Caki2 (cell line): ENCODE measurements around the gene BRD3OS. TPM values are rescaled to one million over a fixed set of nuclear protein-coding genes. Genes with fewer than 3 reads are reported as not detected.

ENCODE experiments used
- DNase-seq: peaks from one replicate; pipeline ENCODE4 v3.0.0-alpha.2; 2015; ENCODE audit warnings: low read depth
- in situ Hi-C: cut with HindIII; loops from 2 replicates; pipeline ENCODE4 v1.10.0; 2016; ENCODE audit warnings: low sequenced_read_pairs, low pct_unique_long_range_greater_than_20kb, mixed read lengths
- total RNA-seq: library from RNA; depleted of rRNA; stranded (reverse); fragments of >200 nt; shearing (Covaris generic); gene quantifications from 2 replicates; pipeline ENCODE4 v1.2.3, GENCODE V29; 2014; ENCODE audit warnings: low replicate concordance; rRNA removed

BRD3OS gene
- total RNA-seq: 27.1 and 30.5 TPM in 2 replicates

GRCh38 chr9:134024828-134025605, at the start of gene BRD3OS:
BRD3OS (plus strand) TSS chr9:134025481; CDS start chr9:134026748, 1,267 bp downstream.
- peak; percentile 98 for DNase-seq
- in situ Hi-C loops: loop anchor here (25.0 kb wide), 1 partner anchor 238 kb away; no protein-coding TSS in a partner anchor

- in situ Hi-C loops: no loop called here
- DNase-seq: no peak
Observed at GRCh38 chr9:133975511-133975910, 49.8 kb upstream of the BRD3OS start.

DNA sequence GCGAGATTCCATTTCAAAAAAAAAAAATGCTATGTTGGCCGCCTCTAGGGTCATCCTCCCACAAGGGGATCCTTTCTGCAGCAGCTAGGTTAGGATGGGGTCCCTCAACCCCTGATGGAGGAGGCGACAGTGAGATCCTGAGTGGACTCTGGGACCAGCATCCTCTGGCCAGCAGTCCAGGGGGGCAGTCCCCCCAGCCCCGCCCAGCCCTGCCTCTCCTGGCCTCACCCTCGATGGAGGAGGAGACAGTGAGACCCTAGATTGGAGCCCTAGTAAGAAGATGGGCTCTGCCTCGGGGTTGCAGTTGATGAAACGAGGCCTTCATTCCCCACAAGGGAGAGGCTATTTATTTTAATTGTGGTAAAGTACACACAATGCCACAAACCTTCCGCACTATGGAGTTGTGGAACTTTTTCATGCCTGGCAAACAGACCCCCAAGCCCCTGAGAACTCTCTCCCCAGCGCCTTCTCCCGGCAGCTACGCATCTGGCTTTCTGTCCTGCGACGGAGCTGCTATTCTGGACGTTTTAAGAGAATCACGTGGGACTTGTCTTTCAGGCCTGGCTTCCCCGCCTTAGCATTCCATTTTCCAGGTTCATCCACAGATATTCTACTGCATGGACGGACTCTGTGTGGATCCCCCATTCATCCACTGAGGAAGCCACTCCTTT, 49.0 kb upstream of the BRD3OS start:
- no peak for DNase-seq
- in situ Hi-C loops: no loop called here

DNA sequence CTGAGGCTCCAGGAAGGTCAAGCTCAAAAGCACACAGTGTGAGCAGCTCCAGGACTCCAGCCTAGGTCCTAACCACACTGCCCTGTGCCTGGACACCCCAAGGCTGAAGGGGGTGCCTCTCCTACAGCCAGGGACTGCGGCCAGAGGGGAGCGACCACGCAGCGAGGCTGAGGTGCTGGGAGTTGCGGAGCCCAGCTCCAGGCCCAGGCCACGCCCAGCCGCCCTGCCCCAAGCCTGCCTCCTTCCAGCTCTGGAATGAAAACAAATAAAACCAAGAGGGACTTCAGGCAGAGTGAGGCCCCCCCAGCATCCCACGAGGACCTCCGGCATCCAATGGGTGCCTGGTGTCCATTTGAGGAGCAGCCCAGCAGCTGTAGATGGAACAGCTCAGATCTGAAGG, 48.4 kb upstream of the BRD3OS start:
- in situ Hi-C loops: no loop called here
- DNase-seq: no peak

DNA sequence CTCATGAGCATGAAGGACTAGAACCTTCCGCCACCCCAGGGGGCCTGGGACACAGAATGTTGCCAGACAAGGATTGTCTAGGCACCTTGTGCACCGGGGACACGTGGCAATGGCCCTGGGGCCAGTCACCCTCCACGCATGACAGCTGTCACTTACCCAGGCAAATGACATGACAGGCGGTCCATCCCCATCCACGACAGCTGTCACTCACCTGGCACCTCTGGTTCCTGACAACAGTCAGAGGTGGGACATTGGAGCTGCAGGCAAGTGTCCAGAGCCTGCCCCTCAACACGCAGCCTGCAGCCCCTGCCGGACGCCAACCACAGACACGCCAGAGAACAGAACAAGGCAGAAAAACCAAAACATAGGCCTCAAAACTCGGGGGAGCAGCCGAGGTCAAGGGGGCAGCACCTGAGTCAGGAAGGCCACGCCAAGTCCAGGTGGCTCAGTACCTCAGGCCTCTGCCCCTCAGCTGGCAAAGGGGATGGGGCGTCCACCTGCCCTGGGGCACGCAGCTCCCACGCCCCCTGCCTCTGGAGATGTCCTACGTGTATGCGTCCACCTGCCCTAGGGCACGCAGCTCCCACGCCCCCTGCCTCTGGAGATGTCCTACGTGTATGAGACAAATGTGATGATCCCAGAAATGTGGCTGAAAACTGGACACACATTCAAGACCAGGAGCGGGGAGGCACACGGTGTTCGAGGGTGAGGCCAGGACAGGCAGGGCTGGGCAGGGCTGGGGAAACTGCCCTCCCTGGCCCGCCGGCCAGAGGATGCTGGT, 47.7 kb upstream of the BRD3OS start:
- DNase-seq: no peak
- in situ Hi-C loops: no loop called here

GRCh38 chr9:133978226-133978898, 46.9 kb upstream of the BRD3OS start:
- in situ Hi-C loops: no loop called here
- DNase-seq: no peak

- in situ Hi-C loops: no loop called here
- no peak for DNase-seq
Observed at GRCh38 chr9:133978899-133979272, 46.4 kb upstream of the BRD3OS start.

DNA sequence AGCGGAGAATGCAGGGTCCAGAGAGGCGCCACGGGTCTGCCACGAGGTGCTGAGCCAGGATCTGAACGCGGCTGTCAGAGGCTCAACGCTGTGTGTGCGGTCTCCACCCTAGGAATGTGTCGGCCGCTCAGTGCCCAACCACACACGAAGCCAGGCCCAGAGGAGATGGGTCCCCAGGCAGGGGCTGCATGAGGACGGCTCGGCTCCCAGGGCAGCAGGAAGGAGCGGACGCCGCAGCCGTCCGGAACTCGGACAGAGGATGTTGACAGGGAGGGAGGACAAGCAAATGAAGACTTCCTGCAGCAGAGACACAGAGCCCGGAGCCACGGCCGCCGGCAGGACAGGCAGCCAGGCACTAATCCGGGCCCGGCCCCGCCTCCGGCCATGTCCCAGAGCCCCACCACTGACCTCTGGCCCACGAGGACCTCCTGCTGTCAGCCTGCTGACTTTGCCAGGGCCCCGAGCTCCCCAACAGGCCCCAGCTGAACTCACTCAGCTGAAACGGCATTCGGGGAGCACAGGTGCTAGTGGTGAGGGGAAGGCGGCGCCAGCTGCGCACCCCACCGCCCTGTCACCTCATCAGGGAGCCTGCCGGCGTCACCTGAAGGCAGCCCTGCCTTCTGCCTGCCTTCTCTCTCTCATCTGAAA, 45.9 kb upstream of the BRD3OS start:
- in situ Hi-C loops: no loop called here
- no peak for DNase-seq

- in situ Hi-C loops: no loop called here
Observed at GRCh38 chr9:133979921-133980863, 45.1 kb upstream of the BRD3OS start.

DNA sequence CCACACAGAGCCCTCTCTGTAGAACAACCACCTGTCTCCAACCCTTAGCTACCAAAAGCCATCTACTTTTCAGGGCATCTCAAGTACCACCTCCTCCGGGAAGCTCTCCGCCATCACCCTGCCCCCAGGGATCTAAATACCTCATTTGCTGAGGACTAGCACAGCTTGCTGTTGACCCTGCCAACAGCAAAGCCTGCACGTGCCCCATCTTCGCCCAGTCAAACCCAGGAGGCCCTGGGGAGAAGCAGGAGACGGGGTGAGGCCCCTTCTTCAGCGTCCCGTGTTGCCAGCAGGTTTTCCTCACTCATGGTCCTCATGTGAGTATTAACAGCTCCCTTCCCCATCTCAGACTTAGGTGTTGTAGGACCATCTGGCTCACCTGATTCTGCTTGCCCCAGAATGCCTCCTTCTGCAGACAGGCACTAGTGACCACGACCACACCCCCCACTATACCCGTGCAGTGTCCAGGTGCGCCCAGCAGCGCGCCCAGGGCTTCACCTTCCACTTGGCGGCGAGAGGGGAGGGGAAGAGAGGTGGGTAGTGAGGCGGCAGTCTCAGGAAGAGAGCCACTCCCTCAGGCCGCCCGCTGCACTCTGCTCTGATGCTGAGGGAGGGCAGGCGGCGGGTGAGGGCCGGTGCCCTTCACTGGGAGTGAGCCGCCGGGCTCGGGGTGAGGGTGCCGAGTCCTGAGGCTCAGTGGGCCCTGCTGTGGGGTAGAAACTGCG, 44.3 kb upstream of the BRD3OS start:
- in situ Hi-C loops: no loop called here

More at GRCh38 chr9:133979921-133980863, 45.1 kb upstream of the BRD3OS start:
- DNase-seq: no peak

DNA sequence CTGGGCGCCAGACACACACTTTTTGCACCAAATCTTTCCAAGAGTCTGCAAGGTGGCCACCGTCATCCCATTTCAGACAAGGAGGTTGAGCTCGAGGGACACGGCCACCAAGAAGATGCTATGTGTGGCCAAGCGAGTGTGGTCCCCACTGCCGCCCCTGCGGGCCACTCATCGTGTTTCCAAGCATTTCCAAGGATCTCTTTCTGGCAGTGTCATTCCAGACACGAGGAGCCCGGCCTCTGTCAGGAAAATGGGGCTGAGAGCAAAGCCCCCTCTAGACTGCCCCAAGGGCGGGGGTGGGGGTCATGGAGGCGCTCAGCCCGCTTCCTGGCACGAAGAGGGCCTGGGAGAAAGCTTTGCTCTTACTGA, 43.7 kb upstream of the BRD3OS start:
- in situ Hi-C loops: no loop called here

More for the DNA sequence above, 44.3 kb upstream of the BRD3OS start:
- DNase-seq: no peak

DNA sequence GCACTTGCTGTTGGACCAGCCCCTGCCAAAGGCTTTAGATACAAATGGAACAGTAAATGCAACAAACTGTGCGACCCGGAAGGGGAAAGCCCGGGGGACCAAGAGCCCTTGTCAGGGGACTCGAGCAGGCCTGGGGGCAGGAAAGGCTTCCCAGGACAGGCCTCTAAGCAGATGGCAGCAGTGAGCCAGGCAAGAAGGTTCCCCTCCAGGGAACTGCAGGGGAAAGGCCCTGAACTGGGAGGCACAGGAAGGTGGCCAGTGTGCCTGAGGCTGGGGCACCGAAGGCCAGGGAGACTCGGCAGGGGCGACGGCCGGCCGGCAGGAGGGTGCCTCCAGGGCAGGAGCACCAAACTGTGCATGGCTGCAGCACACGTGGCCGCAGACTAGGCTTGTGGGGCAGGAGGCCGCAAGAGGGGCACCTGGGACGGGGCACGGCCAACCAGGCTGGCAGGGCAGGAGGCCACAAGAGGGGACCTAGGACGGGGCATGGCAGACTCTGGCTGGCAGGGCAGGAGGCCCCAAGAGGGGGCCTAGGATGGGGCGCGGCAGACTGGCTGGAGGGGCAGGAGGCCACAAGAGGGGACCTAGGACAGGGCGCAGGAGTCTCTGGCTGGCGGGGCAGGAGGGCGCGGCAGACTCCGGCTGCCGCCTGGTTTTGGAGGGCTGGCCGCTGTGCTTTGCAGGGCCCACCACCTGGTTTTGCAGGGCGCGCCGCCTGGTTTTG, 43.2 kb upstream of the BRD3OS start:
- DNase-seq: no peak
- in situ Hi-C loops: no loop called here

More for the DNA sequence above, 43.7 kb upstream of the BRD3OS start:
- DNase-seq: no peak

DNA sequence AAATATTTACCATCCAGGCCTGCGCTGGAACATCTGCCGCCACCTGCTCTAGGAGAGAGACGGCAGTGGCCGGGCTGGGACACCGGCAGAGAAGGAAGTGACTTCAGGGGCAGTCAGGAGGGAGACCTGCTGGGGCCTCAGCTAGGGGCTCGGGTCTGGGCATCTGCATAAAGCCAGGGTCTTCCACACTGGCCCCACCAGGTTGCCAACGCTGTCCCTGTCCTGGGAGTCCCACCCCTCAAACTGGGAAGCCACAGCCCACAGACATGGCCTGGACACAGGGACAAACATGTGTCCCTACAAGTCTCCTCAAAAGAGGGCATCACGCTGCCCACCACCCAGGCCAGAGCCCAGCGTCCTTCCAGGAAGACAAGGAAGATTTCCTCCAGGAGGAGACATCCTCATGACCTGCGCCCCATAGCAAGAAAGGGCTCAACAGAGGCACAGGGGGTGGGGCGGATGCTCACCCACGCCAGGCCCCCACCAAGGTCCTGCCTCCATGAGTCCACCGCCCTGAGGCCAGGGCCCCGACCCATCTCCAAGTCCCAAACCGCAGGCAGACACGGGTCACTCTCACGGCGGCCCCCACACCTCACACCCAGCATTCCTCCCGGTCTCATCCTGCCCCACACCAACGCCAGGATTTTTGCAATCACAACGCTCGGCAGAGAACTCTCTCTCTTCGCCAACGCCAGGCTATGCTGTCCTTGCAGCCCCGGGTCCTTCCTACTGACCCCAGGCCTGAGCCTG, 42.1 kb upstream of the BRD3OS start:
- in situ Hi-C loops: no loop called here
- no peak for DNase-seq

DNA sequence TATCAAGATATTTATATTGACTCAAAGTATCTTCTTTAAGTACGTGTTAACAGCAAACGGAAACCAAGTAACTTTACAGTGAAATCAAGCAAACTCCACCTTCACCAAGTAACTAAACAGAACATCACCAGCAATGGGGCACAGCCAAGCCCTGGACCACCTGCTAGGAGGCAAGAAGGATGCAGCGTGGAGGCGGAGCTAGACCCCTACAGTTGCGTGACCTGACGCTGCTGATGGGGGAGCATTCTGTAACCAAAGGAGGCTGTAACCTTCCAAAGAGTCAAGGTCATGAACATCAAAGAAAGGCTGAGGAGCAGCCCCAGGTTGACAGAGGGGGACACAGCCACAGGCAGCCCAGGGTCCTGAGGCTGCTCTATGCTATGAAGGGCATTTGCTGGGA, 39.2 kb upstream of the BRD3OS start:
- in situ Hi-C loops: no loop called here
- DNase-seq: no peak

DNA sequence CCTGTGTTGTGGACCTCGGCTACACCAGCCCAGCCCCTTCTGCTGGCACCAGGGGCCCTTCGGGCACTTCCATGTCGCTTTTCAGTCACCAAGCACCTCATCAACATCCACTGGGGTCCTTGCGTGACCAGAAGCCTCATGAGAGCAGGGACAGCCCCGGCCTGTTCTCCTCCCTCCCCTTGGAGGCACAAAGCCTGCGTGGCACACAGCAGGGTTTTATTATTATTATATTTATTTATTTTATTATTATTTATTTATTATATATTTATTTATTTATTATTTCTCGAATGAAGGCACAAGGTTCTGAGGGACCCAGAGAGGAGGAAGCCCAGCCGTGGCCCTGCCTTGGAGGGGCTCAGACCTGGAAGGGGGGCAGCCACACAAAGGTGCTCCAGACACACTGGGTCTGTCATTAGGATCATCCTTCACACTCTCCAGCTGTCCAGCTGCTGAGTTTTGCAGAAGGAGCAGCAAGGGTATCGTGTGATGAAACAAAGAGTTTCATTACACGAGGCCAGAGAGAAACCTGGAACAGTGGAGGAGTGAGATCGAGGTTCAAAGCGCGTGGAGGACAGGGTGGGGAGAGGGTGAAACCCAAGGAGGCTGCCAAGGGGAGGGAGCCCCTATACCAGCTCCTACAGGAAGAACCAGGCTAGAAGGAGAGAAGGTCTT, 38.4 kb upstream of the BRD3OS start:
- in situ Hi-C loops: no loop called here
- DNase-seq: no peak
